ENCODE measurements around the gene RAB18. TPM values are rescaled to one million over a fixed set of nuclear protein-coding genes. Genes with fewer than 3 reads are reported as not detected.

Gene RAB18
- total and polyA plus RNA-seq, 9 of the 15 experiments (the other 6 are each of a cell fraction or from before 2014, with no cell fraction given): 10.5 to 46.3 (median 32.5) TPM

DNA sequence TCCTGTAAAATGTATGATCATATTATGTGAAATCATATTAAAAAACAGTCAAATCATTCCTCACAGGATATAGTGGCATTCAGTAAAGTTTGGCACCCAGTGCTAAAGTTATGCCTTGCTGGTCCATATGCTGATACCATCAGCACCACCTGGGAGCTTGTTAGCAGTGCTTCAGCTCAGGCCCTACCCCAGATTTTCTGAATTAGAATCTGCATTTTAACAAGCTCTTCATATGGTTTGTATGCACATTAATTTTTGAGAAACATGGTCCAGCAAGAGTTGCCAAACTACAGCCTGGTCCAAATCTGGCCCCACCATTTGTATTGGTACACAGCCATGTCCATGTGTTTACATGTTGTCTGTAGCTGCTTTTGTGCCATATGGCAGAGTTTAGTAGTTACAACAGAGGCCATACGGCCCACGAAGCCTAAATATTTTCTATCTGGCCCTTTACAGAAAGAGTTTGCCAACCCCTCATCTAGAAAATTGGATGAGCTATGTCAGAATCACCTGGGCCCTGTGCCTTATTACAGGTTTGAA is 30.1 kb downstream of the RAB18 start:
- TF ChIP-seq SIX5 (IDR thresholded peaks at IDR 0.05; ENCODE audit: borderline replicate concordance in 1 of 2, insufficient read depth in 1 of 2, low read depth in 1 of 2, low read length in 2 of 2) (no peak), NUFIP1 (IDR thresholded peaks at IDR 0.05; ENCODE audit: partially characterized antibody) (no peak), POLR2AphosphoS5 (IDR thresholded peaks at IDR 0.05; ENCODE audit: control insufficient read depth, insufficient read depth, low read depth, low read length) (no peak), ZNF324 (CRISPR knock-in tag; IDR thresholded peaks at IDR 0.05) (no peak), RBM39 (optimal IDR thresholded peaks at IDR 0.05; ENCODE audit: low read depth, low read length) (no peak)
- TF ChIP-seq, protein P1, sequence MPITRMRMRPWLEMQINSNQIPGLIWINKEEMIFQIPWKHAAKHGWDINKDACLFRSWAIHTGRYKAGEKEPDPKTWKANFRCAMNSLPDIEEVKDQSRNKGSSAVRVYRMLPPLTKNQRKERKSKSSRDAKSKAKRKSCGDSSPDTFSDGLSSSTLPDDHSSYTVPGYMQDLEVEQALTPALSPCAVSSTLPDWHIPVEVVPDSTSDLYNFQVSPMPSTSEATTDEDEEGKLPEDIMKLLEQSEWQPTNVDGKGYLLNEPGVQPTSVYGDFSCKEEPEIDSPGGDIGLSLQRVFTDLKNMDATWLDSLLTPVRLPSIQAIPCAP (CRISPR knock-in tag; IDR thresholded peaks at IDR 0.05; ENCODE audit: borderline replicate concordance): no peak
- ATAC-seq: no peak

More for the DNA sequence above, 30.1 kb downstream of the RAB18 start:
- intact Hi-C loops (cut with micrococcal nuclease) (no loop called here), in situ Hi-C loops (cut with MboI) (no loop called here)
- Histone ChIP-seq H3K9ac (ENCODE audit: insufficient read depth in 1 of 2, low read depth in 2 of 2, low read length in 2 of 2) (no peak overlapping the region), H3K4me1 (replicated peaks in 1 of 2; ENCODE audit: control insufficient read depth in 2 of 2, insufficient read depth in 2 of 2, low read length in 2 of 2) (peaks cover 2 to 10% of the 10 kb centered on the region in 2 experiments; a peak in 4 of 5 replicates), H3K9me3 (replicated peaks; ENCODE audit: control insufficient read depth, insufficient read depth, low read depth, low read length) (no peaks in the 10 kb centered on the region), H3K27me3 (ENCODE audit: control insufficient read depth in 2 of 2, insufficient read depth in 2 of 2, low read length in 2 of 2) (no peaks in the 10 kb centered on the region), H2AFZ (ENCODE audit: low read depth, low read length) (no peak overlapping the region), H3K36me3 (ENCODE audit: control insufficient read depth, insufficient read depth, low read length) (peaks cover 53% of the 10 kb centered on the region), H3K27ac (ENCODE audit: extremely low read depth, low read depth, low read length) (no peak overlapping the region), H3K4me2 (ENCODE audit: insufficient read depth, low read length) (no peak overlapping the region), H3K4me3 (no peak overlapping the region), H4K20me1 (replicated peaks; ENCODE audit: control insufficient read depth, insufficient read depth, low read length) (no peaks in the 10 kb centered on the region), H3K9me1 (ENCODE audit: control insufficient read depth, insufficient read depth, low read length) (no peaks in the 10 kb centered on the region), H3K79me2 (ENCODE audit: control insufficient read depth, insufficient read depth, low read length) (peaks cover 36% of the 10 kb centered on the region)
- ChIA-PET POLR2A (no interaction called here), CTCF (ENCODE audit: low intra/inter-chr PET ratio) (no interaction called here)
- WGBS (ENCODE audit: insufficient coverage, low coverage, missing lambda C conversion rate): 100% methylated on average over 2 of the region's 2 CpGs
- DNase-seq (ENCODE audit: extremely low read depth in 1 of 4, low spot score in 3 of 4): no peak
- no TSS peak for BruUV-seq (replicated peaks)
- FAIRE-seq: no peak

Measured in K562 (cell line).